HG02981 (cell line): ENCODE measurements around the gene FABP7.

ENCODE experiments used
- ATAC-seq: cut with Tn5 transposase; IDR thresholded peaks from one replicate; pipeline ENCODE4 v1.9.1; 2021; ENCODE audit warnings: mild to moderate bottlenecking, moderate library complexity; ENCODE audit not compliant: unreplicated experiment

The FABP7 gene

DNA sequence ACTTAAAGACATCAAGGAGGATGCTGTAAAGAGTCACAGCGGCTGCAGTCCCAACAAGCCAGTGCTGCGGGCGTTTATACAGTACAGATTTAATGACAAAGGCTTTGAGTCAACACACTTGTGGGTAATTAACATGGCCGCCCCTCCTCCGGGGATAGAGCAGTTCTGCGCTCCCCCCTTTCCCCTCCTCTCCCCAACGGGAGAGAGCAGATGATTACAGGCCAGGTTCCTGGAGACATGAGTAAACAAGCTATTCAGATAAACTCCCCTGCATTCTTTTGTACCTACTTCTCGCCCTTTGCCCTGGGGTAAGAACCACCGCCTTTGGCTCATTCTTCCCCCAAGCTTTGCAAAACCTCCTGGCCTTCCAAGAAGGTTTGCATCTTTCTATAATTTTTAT is 23.6 kb upstream of the FABP7 start:
- no peak for ATAC-seq

DNA sequence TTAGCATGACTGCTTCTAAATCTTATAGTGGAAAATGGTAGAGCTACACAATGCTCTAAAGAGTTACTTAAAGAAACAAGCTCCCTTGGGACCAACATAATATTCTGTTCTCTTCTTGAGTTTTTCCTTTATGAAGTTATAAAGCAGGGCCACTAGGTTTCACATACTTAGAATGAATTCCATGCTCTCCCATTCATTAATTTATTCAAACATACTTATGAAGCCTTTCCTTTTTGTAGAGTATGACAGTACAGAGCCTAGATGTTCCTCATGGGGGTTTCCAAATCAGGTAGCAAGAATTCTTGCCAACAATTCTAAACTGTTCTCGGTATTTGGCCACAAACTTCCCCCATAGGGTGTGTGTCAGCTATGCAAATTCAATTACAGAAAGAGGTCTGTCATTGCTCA is 20.6 kb upstream of the FABP7 start:
- ATAC-seq = peak; percentile 100

GRCh38 chr6:122760330-122760729 is 19.2 kb upstream of the FABP7 start:
- ATAC-seq = no peak

DNA sequence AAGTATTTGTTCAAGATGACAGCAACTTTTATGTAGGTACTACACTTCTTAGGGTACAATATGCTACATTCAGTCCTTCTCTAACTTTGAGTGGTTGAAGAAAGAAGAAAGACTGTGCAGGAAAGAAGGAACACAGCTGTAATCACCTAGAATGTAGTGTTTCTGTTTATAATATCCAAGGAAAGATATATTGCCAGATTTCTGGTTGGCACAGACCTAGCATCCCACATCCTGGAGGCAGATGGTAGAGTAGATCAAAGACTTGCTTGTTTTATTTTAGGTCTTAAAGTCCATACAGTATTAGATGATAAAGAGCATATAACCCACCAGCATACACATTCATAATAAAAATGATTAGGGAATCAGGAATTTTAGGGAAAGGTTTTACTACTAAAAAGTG is 13.3 kb upstream of the FABP7 start:
- ATAC-seq = no peak

GRCh38 chr6:122770835-122771601 is 8.5 kb upstream of the FABP7 start:
- ATAC-seq = no peak

GRCh38 chr6:122772724-122773415 is 6.6 kb upstream of the FABP7 start:
- ATAC-seq = no peak

DNA sequence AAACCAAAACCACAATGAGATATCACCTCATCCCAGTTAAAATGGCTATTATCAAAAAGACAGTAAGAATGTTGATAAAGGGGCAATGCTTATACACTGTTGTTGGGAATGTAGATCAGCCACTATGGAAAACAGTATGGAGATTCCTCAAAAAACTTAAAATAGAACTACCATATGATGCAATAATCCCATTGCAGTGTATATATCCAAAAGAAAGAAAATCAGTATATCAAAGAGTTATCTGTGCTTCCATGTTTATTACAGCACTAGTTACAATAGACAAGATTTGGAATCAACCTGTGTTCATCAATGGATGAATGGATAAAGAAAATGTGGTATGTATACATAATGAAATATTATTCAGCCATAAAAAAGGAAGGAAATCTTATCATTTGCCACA is 3.5 kb upstream of the FABP7 start:
- ATAC-seq = no peak

GRCh38 chr6:122778302-122778701 is 1.2 kb upstream of the FABP7 start:
- no peak for ATAC-seq

- no peak for ATAC-seq
These were observed 393 bp upstream of the FABP7 start for GRCh38 chr6:122778985-122779661.

GRCh38 chr6:122780114-122780513 is 598 bp downstream of the FABP7 start:
- no peak for ATAC-seq

GRCh38 chr6:122781716-122782115 is 2.2 kb downstream of the FABP7 start:
- ATAC-seq = no peak

DNA sequence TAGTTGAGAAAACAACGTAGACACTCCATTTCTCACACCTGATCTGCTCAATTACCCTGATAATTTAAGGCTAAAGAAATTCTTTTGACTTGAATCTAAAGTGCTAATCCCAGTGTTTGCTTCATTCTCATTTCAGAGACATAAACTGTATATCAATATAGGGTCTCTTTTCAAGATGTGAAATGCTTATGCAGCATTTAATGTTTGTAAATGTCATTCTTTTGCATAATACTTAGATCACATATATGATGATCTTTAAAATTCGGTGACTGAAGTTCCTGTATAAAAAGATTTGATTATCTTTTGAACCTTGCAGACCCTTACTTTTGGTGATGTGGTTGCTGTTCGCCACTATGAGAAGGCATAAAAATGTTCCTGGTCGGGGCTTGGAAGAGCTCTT is 3.9 kb downstream of the FABP7 start:
- ATAC-seq = no peak

- no peak for ATAC-seq
These were observed 6.4 kb downstream of the FABP7 start for GRCh38 chr6:122785891-122786290.

DNA sequence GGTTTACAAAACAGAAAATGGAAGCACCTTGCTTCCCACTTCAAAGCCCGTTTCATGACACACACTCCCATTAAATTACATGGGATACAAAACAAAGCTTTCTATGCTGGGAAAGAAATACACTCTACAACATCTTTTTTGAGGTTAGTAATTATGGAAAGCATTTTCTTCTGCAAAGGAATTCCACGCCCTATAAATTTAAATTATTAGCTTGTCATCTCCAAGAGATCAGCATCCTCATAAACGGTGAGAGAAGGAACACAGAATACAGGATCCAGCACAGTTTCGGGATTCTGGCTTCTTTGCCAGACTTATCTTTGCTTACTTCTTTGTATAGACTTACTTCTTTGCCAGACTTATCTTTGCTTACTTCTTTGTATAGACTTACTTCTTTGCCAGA is 8.2 kb downstream of the FABP7 start:
- no peak for ATAC-seq

- no peak for ATAC-seq
These were observed 8.7 kb downstream of the FABP7 start for GRCh38 chr6:122788208-122788607.

GRCh38 chr6:122788663-122789181 is 9.2 kb downstream of the FABP7 start:
- ATAC-seq = no peak

DNA sequence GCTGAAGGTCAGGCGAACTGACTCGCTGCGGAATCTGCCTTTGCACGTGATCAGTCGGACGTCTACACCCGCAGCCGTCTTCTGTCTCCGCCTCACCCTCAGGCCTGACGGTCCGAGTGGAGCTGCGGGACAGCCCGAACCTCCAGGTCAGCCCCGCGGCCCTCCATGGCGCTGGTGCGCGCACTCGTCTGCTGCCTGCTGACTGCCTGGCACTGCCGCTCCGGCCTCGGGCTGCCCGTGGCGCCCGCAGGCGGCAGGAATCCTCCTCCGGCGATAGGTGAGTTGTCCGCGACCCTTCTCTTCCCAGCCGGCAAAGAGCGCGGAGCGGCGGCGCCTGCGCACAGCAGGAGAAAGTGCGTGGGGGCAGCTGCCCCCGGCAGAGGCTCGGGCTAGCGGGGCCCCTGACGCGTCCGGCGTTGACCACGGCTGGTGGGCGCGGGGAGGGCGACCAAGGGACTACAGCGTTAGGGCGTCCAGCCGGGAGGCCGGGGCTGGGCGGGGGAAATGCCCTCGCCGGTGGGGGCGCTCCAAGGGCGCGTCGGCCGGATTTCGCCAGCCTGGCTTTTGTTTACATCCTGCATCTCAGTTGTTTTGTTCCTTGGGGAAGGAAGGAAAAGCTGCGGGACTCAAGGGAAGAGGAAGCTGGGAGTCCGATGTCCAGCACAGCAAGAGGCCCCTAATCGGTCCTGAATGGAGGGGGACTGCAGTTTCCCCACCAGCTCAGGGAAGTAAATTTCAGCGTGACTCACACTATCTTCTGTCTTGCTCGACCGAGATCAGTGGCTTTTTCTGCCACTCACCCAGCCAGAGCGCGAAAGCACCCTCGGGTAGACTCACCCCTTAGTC is 9.9 kb downstream of the FABP7 start, which contains the start of gene SMPDL3A:
Gene SMPDL3A (plus strand): TSS at position 77 of the 846 bp plus-strand sequence. CDS start 89 bp downstream, at position 166.
- peak; percentile 53 for ATAC-seq

DNA sequence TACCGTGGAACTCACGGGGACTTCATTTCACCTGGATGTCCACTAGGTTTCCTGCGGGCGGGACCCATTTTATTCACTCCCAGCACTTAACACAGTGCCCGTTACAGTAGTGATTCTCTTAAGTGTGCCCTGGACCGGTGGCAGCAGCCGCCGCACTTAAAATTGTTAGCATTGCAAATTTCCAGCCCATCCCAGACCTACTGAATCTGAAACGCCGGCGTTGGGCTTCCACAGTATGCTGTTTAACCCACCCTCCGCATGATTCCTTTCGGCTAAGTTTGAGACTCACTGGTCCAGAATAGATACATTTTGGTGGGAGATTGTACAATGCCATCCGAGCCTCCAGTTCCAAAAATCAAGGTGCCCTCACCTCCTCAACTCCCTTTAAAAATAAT is 10.5 kb downstream of the FABP7 start:
- ATAC-seq = no peak

DNA sequence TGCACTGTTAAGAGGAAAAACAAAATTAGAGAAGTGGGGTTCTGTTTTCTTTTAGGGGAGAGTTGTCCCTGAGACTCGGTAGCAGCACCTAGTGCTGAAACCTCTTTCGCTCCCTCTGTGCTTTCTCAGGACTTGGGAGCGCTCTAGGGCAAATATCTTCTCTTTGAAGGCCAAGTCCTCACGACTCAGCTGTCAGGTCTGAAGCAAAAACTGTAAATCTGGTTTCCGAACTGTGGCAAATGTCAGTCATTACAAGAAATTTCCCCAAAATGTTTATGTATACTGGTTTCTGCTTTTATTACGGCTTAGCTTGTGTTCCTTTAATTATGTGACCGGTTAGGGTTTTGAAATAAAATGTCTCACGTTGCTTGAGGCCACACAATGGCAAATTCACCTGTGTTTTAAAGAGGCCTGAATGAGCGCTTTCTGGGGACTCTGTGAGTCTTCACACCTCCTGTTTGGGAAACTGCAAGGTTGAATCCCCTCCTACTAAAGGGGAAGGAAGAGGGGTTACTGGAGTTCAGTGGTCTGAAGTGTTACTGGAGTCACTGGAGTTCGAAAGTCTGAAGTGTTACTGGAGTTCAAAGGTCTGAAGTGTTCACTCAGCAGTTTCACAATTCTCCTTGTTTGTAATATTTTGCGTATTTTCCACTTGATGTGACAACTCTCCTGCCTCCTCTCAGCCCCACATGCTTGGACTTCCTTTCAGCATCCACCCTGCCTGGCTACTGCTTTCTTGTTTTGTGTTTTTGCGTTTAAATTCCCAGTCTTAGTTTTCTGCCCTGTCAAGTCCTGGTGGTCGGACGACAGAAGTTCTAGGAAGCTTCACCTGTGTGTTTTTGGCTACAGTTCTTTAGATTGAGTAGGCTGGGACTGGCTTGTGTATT is 11.2 kb downstream of the FABP7 start:
- ATAC-seq = no peak

DNA sequence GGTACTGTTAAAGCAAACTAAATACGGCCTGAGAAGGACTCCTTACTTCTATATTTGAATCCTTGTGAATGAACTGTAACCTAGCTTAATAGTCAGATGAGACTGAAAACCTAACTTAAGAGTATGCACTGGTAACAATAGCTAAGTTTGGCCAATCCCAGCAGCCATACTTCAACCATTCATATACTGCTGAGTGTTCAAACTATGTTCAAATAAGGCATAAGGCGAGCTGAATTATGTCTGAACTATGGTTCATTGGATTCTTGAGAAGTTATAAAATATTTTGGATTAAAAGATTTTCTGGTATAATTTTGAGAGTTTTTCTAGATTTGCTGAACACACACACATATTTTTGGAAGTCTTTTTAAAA is 11.8 kb downstream of the FABP7 start:
- ATAC-seq = no peak
